NCI-H2227 treated with DMSO at 0.1 percent for 48 hours (cell line): ENCODE measurements around the gene ZNF79.
"Not testable (repeated sequence)": the region's sequence is repeated elsewhere in the genome, so short reads cannot be mapped to it uniquely, and the experiment has no call there.

ENCODE experiments used
- DNase-seq: peaks from one replicate; lab custom pipeline; 2025; lab: John Stamatoyannopoulos, UW

Gene ZNF79

DNA sequence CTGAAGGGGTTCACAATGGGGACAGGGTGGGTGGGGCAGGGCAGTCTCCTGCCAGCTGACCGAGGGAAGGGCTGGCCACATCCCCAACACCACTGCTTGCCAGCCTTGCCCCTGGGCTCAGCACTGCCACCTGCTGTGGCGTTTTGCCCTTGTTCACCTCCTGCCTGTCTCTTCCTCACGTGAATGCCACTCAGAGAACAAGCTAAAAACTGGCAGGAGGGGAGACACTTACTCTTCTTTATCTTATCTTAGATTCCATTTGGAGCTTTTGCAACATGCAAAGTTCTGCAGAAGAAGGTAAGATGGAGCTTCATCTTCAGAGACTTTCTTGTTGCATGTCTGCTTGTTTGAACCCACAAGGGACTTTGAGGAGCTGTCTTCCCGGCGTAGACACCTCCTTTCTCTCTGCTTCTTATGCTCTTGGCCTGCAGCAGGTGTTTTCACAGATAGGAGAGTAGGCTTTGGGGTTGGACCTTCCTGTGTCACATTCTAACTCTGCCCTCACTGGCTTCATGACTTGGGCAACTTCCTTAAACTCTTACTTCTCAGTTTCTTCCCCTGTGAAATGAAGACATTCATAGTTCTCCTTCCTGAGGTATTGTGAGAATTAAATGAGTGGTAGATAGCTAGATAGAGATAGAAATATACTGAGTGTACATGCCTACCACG lies 31.3 kb downstream of the ZNF79 start:
- DNase-seq = no peak

DNA sequence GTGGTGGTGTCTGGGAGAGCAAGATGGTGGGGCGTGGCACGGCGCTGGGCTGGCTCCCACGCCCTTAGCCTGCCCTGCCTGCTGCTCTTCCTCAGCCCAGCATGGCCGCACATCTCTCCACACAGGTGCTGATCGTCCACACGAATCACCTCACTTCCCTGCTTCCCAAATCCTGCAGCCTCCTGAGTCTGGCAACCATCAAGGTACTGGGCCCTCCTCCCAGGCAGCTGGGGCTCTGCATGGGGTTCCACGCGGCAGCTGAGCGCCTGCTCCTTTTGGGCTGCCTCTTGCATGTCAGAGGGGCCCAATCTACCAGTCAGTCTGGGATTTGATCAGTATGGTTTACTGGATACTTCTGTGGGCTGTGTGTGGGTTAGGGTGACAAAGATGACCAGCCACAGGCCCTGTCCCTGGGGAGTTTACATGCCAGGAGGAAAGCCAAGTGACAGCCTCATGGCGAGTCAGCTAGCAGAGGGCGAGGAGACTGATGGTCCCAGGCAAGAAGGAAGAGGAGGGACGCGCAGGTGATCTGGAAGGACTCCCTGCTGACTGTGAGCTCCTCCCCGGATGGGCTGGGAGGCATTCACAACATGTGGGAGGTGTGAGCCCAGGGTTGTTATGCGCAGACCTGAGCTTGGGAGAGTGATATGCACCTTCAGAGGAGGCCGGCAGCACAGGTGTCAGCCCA lies 33.2 kb downstream of the ZNF79 start:
- DNase-seq = no peak

GRCh38 chr9:127458921-127459320 lies 34.7 kb downstream of the ZNF79 start:
- no peak for DNase-seq

GRCh38 chr9:127463382-127463781 lies 39.2 kb downstream of the ZNF79 start:
- no peak for DNase-seq

DNA sequence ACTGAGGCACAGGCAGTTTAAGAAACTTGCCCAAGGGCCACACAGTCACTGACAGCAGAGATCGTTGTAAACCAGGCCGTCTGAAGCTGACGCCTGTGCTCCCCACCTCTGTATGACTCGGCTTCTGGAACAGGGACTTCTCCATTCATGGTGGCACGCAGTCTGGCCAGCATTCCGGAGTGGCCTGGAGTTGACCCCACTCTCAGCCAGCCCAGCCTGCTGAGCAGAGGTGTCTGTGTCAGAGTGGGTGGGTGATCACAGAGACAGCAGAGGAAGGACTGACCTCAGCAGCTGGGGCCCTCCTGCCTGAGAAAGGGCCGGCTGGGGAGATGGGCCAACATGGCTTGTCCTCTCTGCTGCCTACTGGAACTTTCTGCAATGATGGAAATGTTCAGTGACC lies 39.7 kb downstream of the ZNF79 start:
- DNase-seq = no peak

DNA sequence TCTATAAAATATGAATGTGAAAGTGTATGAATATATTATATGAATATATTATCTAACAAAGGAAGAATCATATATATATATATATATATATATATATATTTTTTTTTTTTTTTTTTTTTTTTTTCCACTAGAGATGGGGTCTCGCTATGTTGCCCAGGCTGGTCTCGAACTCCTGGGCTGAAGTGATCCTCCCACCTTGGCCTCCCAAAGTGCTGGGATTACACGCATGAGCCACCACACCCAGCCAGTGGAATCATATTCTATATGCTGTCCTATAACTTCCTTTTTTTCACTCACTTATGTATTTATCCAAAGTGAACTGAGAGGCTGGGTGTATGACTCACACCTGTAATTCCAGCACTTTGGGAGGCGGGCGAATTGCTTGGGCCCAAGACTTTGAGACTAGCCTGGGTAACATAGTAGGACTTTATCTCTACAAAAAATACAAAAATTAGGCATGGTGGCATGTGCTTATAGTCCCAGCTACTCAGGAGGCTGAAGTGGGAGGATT lies 42.3 kb downstream of the ZNF79 start:
- not testable (repeated sequence) for DNase-seq

DNA sequence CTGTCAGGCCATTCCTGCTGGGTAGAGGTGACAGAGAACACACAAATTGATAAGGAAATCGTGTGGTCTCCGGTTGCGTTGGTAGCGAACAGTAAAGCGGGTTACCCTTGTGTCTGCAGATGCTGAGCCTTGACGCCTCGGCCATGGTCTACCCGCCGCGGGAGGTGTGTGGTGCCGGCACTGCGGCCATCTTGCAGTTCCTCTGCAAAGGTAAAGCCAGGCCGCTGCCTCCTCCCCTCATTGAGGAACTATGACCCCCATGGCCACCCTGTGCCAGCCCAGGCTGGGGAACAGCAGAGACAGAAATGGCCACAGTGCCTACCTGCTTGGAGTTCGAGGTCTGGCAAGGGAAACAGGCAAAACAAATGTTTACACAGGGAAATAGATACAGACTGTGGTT lies 43.4 kb downstream of the ZNF79 start:
- no peak for DNase-seq

DNA sequence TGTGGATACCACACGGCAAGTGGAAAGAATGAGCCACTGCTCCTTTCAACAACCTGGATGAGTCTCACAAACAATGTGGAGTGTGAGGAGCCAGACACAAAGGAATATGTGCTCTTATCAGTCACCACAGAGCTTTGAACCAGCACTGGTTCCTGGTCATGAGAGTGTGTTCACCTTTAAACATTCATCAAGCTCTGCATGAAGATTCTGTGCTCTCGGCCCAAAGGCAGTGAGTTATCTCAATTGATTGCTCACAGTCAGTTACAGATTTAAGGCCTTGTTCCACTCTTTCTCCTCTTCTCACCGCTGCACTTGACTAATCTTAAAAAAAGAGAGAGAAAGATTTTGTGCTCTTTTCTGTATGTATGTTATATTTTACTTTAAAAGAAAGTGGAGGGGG lies 46.5 kb downstream of the ZNF79 start:
- DNase-seq = no peak

GRCh38 chr9:127473501-127473900 lies 49.3 kb downstream of the ZNF79 start:
- no peak for DNase-seq

- no peak for DNase-seq
Measured at GRCh38 chr9:127473932-127474331, 49.8 kb downstream of the ZNF79 start.

DNA sequence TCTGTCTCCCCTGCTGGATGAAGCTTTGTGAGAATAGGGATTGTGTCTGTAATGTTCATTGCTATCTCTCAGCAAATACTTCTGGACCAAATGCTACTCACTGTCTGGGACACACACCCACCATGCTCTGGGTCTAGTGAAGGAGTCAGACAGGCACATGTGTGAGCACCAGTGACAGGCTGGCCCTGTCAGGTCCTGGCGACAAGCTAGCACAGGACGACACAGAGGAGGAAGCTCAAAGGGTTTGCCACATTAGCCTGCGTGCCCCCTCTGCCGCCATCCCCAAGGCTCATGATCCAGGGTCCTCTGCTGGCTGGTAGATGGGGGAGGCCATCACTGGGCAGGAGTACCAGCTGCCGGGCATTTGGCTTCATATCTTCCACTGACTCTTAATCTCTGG lies 50.4 kb downstream of the ZNF79 start:
- DNase-seq = no peak

DNA sequence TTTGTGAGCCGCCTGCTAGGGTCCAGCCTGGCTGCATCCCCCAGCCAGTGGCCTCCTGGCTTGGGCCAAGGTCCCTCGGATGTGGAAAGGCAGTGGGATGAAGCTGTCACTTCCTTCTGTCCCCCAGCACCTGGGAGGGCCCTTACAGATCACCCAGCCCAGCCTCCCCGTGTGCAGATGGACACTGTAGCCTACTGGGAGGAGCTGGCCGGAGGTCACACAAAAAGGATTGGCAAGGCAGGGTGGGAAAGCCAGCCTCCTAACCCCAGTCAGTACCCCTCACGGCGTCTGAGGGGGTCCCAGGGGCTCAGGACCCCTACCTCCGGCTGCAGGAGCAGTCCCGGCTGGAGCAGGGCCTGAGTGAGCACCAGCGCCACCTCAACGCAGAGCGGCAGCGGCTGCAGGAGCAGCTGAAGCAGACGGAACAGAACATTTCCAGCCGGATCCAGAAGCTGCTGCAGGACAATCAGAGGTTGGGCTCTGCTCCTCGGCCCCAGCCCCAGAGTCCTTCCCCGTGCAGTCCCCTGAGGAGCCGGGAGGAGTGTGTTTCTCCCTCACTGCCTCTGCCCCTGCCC lies 55.4 kb downstream of the ZNF79 start:
- DNase-seq = no peak

GRCh38 chr9:127482662-127483061 lies 58.5 kb downstream of the ZNF79 start:
- no peak for DNase-seq

- DNase-seq = no peak
Measured at GRCh38 chr9:127485995-127486394, 61.8 kb downstream of the ZNF79 start.

- no peak for DNase-seq
Measured at GRCh38 chr9:127488946-127489345, 64.8 kb downstream of the ZNF79 start.

DNA sequence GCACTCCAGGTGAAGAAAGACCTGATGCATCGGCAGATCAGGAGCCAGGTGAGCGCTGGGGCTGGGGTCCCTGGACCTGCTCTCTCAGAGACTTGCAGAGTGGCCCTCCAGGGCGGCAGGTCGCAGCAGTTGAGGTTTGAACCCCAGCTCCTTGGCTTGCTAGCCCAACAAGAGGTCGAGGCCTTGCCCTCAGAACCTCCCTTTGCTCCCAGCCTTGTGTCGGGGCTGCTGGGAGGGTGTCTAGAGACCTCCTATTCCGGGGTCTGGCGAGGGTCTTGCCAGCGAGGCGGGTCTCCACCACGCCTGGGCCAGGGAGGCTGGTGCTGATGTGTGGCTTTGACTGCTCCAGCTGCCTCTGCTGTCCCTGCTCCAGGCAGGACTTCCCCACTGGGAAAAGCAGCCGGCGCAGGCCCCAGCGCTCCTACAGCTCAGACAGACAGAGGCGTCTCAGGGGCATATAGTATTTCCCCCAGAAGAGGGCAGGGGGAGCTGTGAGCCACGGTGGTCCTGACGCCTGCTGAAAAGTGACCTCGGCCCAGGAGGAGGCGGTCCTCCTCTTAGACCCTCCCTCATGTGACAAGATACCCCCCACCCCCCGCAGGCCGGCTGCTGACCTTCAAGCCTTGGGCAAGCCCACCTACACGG lies 65.4 kb downstream of the ZNF79 start:
- no peak for DNase-seq

- DNase-seq = no peak
Measured at GRCh38 chr9:127490535-127491230, 66.5 kb downstream of the ZNF79 start.

- no peak for DNase-seq
Measured at GRCh38 chr9:127491516-127491915, 67.3 kb downstream of the ZNF79 start.

DNA sequence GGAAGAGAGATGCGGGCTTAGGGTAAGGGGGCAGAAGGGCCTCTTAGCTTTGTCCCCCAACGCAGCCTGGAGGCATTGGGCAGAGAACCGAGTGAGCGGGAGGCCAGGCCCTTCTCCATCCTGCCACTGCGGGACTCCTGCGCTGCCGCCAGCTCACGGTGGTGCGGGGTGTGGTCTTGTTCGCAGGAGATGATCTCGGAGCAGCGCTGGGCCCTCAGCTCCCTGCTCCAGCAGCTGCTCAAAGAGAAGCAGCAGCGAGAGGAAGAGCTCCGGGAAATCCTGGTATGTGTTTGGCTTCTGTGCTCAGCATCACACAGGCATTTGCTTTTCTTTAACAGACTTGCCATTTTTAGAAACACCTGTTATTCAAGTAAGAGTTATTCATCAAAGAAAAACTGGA lies 68.4 kb downstream of the ZNF79 start:
- DNase-seq = no peak

DNA sequence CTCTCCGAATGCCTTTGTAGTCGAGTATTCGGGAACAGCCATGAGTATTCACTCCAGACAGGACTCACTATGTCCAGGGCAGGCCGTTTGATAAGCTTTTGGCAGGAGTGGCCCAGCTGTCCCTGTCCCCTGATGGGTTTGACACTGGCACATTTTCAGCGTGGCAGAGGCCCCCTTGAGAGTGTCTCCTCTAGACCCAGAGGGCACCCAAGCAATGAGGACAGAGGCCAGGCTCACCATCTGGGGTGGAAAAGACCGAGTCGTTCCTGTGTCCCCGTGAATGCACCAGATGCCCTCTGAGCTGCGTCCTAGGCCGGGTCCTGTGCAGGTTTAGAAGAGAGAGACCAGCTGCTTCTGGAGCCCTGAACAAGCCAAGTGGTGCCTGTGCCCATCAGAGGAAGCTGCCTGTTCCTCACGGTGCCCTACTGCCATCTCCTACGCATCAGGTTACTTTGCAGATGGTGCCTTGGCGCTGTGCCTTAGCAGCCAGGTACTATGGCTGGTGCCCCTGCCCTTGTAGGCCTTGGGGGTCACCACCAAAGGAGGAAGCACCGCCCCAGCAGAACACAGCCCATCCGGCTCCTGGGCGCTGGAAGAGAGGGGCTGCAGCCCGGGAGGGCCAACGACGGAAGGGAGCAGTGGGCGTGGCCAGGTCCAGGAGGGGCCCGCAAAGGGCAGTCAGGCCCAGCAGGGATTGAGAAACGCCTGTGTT lies 69.6 kb downstream of the ZNF79 start:
- no peak for DNase-seq

GRCh38 chr9:127494304-127494702 lies 70.1 kb downstream of the ZNF79 start:
- DNase-seq = no peak
